OCI-LY3 (cell line): Measurements from ENCODE around the gene HEXB.

ENCODE experiments used
- H2AFZ ChIP-seq: fragments of 200-600, 300-600 bp; shearing (Covaris generic); 2 replicates; pipeline ENCODE4 v1.6.0; 2014; ENCODE audit warnings: antibody characterized with exemption, low read depth, low read length
- H3K27ac ChIP-seq: fragments of 200-600, 300-600 bp; sonication (generic); 2 replicates; pipeline ENCODE4 v1.5.1; 2014; ENCODE audit warnings: mild to moderate bottlenecking, low read length, moderate library complexity, mixed read lengths
- H3K27me3 ChIP-seq: fragments of 200-600, 300-600 bp; sonication (generic); 2 replicates; pipeline ENCODE4 v1.6.1; 2014; ENCODE audit warnings: low read depth, low read length, mixed read lengths
- H3K36me3 ChIP-seq: fragments of 200-600, 300-600 bp; sonication (generic); replicated peaks from 2 replicates; pipeline ENCODE3; 2014; ENCODE audit warnings: low read depth, low read length, mixed read lengths
- H3K4me1 ChIP-seq: fragments of 300-600, 200-600 bp; sonication (generic); 2 replicates; pipeline ENCODE4 v1.6.1; 2014; ENCODE audit warnings: low read length, mixed read lengths
- H3K4me2 ChIP-seq: fragments of 200-600, 300-600 bp; sonication (generic); 2 replicates; pipeline ENCODE4 v1.6.1; 2014; ENCODE audit warnings: low read length, mixed read lengths
- H3K4me3 ChIP-seq: fragments of 300-600, 200-600 bp; sonication (generic); 2 replicates; pipeline ENCODE4 v1.5.1; 2014; ENCODE audit warnings: antibody characterized with exemption, mild to moderate bottlenecking, low read length, moderate library complexity
- H3K79me2 ChIP-seq: fragments of 300-600, 200-600 bp; shearing (Covaris generic); 2 replicates; pipeline ENCODE4 v1.6.1; 2014; ENCODE audit warnings: mild to moderate bottlenecking, low read length, mixed read lengths
- H3K9ac ChIP-seq: fragments of 300-600, 200-600 bp; shearing (Covaris generic); 2 replicates; pipeline ENCODE4 v1.6.0; 2014; ENCODE audit warnings: mild to moderate bottlenecking, low read length, moderate library complexity
- H3K9me3 ChIP-seq: fragments of 200-600, 300-600 bp; shearing (Covaris generic); 2 replicates; pipeline ENCODE4 v1.6.1; 2014; ENCODE audit warnings: low read length, mixed read lengths; ENCODE audit not compliant: insufficient read depth
- H4K20me1 ChIP-seq: fragments of 200-600, 300-600 bp; sonication (generic); 2 replicates; pipeline ENCODE4 v1.6.1; 2016; ENCODE audit warnings: low read length, mixed read lengths; ENCODE audit not compliant: insufficient read depth
- CTCF ChIP-seq: fragments of 200-600, 300-600 bp; sonication (generic); IDR thresholded peaks from 2 replicates; pipeline ENCODE4 v1.5.1; 2014; ENCODE audit warnings: antibody characterized with exemption, low read length, low read depth
- EZH2phosphoT487 ChIP-seq: fragments of 200-600 bp; shearing (Covaris generic); IDR thresholded peaks from 2 replicates; pipeline ENCODE4 v1.6.1; 2018; ENCODE audit warnings: antibody characterized with exemption, mixed run types, low read depth

HEXB gene

DNA sequence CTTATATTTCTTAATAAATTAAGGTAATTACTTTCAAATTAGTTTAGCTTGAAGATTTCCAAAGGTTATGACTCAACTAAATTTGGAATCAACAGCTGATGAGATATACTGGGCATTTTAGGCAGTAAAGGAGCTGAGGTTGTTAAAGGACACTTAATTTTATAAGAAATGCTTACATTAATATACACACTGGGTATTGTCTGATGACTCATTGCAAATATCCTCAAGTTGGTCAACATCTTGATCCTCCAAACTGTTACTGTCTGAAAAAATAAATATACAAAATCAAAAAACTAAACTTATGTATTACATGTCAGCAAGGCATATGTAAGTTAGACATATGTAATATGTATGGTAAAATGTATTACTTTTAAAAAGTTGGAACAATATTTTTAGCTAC lies 78.5 kb downstream of the HEXB start:
- no peaks in the 10 kb centered on the region for H3K9me3 ChIP-seq
- H3K4me1 ChIP-seq, result peaks cover 11% of the 10 kb centered on the region
- peaks cover 42% of the 10 kb centered on the region for H3K79me2 ChIP-seq
- no peaks in the 10 kb centered on the region for H4K20me1 ChIP-seq
- H3K9ac ChIP-seq, result no peak overlapping the region
- no peak overlapping the region for H3K4me3 ChIP-seq
- H3K27me3 ChIP-seq, result no peaks in the 10 kb centered on the region
- TF ChIP-seq EZH2phosphoT487, result no peak
- TF ChIP-seq CTCF, result no peak
- no peak overlapping the region for H2AFZ ChIP-seq
- peaks cover under 1% of the 10 kb centered on the region for H3K36me3 ChIP-seq
- H3K4me2 ChIP-seq, result no peak overlapping the region
- H3K27ac ChIP-seq, result no peak overlapping the region

- Histone ChIP-seq H3K36me3 (peaks cover under 1% of the 10 kb centered on the region), H3K4me3 (no peak overlapping the region), H3K79me2 (peaks cover 44% of the 10 kb centered on the region), H3K27ac (no peak overlapping the region), H3K27me3 (no peaks in the 10 kb centered on the region), H3K9ac (no peak overlapping the region), H4K20me1 (no peaks in the 10 kb centered on the region), H3K9me3 (no peaks in the 10 kb centered on the region), H3K4me1 (peaks cover 11% of the 10 kb centered on the region), H3K4me2 (no peak overlapping the region), H2AFZ (no peak overlapping the region)
- no peak for TF ChIP-seq CTCF
- no peak for TF ChIP-seq EZH2phosphoT487
These were observed 80.2 kb downstream of the HEXB start for GRCh38 chr5:74765201-74765600.

DNA sequence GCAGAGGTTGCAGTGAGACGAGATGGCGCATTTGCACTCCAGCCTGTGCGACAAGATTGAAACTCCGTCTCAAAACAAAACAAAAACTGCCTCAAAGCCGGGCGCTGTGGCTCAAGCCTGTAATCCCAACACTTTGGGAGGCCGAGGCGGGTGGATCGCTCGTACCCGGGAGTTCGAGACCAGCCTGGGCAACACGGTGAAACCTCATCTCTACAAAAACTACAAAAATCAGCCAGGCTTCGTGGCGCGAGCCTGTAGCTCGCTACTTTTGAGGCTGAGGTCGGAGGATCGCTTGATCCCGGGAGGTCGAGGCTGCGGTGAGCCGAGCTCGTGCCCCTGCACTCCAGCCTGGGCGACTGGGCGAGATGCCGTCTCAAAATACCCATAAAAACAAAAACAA lies 80.9 kb downstream of the HEXB start:
- peaks cover 2% of the 10 kb centered on the region for H3K36me3 ChIP-seq
- no peaks in the 10 kb centered on the region for H4K20me1 ChIP-seq
- H3K27me3 ChIP-seq, result no peaks in the 10 kb centered on the region
- peak overlapping the region; percentile 78 for H3K9ac ChIP-seq
- H3K79me2 ChIP-seq, result peaks cover 44% of the 10 kb centered on the region
- no peak overlapping the region for H2AFZ ChIP-seq
- H3K27ac ChIP-seq, result no peak overlapping the region
- TF ChIP-seq CTCF (no peak), EZH2phosphoT487 (no peak)
- H3K4me1 ChIP-seq, result peaks cover 11% of the 10 kb centered on the region
- H3K4me3 ChIP-seq, result peak overlapping the region; percentile 98
- no peaks in the 10 kb centered on the region for H3K9me3 ChIP-seq
- H3K4me2 ChIP-seq, result peak overlapping the region; percentile 62

DNA sequence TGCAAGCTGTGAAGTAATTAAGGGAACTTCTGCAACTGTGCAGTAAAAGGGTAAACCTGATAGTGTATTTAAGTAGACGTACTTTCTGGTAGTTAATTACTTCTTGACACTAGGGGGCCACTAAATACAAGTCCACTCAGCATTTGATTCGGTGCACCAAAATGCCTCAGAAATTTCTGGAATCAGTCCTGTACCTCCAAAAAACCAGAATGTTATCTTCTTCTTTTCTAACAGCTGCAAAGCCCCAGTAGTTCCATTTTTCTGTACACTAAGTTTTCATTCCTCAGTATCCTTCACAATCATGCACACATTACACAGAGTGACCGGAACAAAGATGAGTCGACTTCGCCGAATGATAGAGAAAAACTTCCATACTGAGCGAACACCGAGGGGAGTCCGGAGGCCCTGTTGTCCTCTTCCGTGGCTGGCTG lies 81.4 kb downstream of the HEXB start:
- H3K4me3 ChIP-seq, result peak overlapping the region; percentile 98
- H3K4me2 ChIP-seq, result peak overlapping the region; percentile 62
- peaks cover 2% of the 10 kb centered on the region for H3K36me3 ChIP-seq
- peaks cover 11% of the 10 kb centered on the region for H3K4me1 ChIP-seq
- peak overlapping the region; percentile 78 for H3K9ac ChIP-seq
- peak overlapping the region; percentile 84 for H2AFZ ChIP-seq
- peak overlapping the region; percentile 59 for H3K27ac ChIP-seq
- peak; percentile 49 for TF ChIP-seq CTCF
- no peak for TF ChIP-seq EZH2phosphoT487
- H3K79me2 ChIP-seq, result peaks cover 44% of the 10 kb centered on the region
- no peaks in the 10 kb centered on the region for H3K27me3 ChIP-seq
- no peaks in the 10 kb centered on the region for H4K20me1 ChIP-seq
- H3K9me3 ChIP-seq, result no peaks in the 10 kb centered on the region
